ENCODE data around the gene NCAPG.

The NCAPG gene

DNA sequence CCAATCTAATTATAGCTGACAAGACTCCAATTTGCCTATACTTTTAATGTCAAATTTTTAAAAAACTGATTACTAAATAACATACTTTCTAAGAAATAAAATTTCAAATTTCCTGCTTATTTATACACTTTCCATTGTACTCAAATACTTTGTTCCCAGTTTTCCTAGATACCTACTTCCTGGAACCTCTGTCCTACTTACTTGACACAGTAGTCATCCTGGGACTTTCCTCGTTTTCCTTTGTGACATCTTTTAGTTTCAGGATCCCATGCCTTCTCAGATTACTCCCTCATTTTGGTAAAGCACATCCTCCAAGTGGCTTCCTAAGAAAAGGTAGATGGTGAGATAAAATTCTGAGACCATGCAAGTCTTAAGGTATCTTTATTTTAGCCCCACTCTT is 16.0 kb upstream of the NCAPG start:
- no peak overlapping the region for H3K4me3 ChIP-seq (ENCODE audit: low read length)
- DNase-seq (ENCODE audit: low read depth) = no peak
- no peak for TF ChIP-seq CTCF (conservative IDR thresholded peaks at IDR 0.05; ENCODE audit: low read length)

GRCh38 chr4:17797808-17798207 is 13.0 kb upstream of the NCAPG start:
- no peak overlapping the region for H3K4me3 ChIP-seq (ENCODE audit: low read length)
- no peak for TF ChIP-seq CTCF (conservative IDR thresholded peaks at IDR 0.05; ENCODE audit: low read length)

DNA sequence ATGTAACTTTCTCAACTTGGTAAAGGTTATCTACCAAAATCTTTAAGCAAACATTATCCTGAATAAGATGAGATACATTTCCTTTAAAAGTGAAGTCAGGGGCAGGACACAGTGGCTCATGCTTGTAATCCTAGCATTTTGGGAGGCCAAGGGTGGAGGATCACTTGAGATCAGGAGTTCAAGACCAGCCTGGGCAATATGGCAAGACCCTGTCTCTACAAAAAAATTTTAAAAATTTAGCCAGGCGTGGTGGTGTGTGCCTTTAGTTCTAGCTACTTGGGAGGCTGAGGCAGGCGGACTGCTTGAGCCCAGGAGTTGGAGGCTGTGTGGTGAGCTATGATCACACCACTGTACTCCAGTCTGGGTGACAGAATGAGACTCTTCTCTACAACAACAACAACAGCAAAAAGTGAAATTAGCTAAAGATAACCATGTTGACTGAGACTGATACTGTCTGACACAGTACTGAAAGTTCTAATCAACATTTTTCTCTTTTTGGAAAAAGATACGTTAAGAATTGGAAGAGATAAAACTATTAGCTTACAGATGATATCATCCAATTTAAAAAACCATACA is 5.1 kb upstream of the NCAPG start:
- H3K4me3 ChIP-seq (ENCODE audit: low read length) = no peak overlapping the region
- no peak for DNase-seq (ENCODE audit: low read depth)
- TF ChIP-seq CTCF (conservative IDR thresholded peaks at IDR 0.05; ENCODE audit: low read length) = no peak

More at GRCh38 chr4:17797808-17798207, 13.0 kb upstream of the NCAPG start:
- DNase-seq (ENCODE audit: low read depth) = no peak

- no peak for TF ChIP-seq CTCF (conservative IDR thresholded peaks at IDR 0.05; ENCODE audit: low read length)
- DNase-seq (ENCODE audit: low read depth) = peak; percentile 29
- peak overlapping the region; percentile 52 for H3K4me3 ChIP-seq (ENCODE audit: low read length)
Observed at GRCh38 chr4:17807446-17807845, 3.3 kb upstream of the NCAPG start.

DNA sequence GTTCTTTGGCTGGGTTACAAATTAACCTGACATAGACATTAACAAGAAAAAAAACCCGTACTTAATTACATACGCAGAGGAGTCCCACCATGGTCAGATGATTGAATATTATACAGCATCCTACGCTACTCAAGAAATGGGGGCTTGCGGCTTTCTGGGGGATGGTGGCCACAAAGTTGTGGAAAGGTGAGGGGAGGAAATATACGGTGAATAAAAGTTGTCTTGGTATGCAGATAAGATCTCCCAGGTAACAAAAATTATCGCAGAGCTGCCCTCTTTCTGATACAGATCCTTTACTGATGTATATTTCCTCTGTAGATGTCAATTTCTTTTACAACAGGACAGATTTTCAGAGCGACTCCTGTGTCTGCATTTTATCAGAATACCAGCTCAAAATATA is 1.1 kb upstream of the NCAPG start:
- no peak for DNase-seq (ENCODE audit: low read depth)
- H3K4me3 ChIP-seq (ENCODE audit: low read length) = peak overlapping the region; percentile 88
- TF ChIP-seq CTCF (conservative IDR thresholded peaks at IDR 0.05; ENCODE audit: low read length) = no peak

DNA sequence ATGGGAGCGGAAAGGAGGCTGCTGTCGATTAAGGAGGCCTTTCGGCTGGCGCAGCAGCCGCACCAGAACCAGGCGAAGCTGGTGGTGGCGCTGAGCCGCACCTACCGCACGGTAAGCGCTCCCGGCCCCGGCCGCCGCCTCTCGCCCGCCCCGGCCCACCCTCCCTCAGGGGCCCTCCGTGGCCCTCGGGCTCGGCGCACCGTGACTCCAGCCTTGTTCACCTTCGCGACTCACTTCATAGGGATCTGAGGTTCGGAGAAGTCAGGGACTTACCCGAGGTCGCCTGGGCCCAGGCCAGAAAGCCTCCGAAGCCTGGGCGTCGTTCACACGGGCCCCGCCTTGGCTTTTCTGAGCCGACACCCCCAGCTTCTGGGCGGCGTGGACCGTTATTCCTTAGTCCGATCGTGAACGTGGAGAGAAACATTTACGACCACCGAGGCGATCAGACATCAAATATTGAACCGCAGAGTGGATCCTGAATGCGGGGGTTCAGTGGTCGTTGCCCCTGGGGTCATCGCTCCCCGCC is 362 bp downstream of the NCAPG start:
- DNase-seq (ENCODE audit: low read depth) = peak; percentile 13
- no peak for TF ChIP-seq CTCF (conservative IDR thresholded peaks at IDR 0.05; ENCODE audit: low read length)
- peak overlapping the region; percentile 79 for H3K4me3 ChIP-seq (ENCODE audit: low read length)

DNA sequence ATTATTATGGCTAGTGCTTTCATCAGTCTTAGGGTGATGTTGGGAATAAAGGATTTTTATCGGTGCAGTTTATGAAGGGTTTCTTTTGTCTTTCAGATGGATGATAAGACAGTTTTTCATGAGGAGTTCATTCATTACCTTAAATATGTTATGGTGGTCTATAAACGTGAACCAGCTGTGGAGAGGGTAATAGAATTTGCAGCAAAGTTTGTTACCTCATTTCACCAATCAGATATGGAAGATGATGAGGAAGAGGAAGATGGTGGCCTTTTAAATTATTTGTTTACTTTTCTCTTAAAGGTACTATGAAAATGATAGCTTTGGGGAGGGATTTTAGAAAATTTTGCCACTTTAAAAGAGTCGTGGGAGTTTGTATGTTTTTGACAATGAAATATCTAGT is 1.3 kb downstream of the NCAPG start:
- TF ChIP-seq CTCF (conservative IDR thresholded peaks at IDR 0.05; ENCODE audit: low read length) = no peak
- H3K4me3 ChIP-seq (ENCODE audit: low read length) = peak overlapping the region; percentile 79
- no peak for DNase-seq (ENCODE audit: low read depth)

Measured in AG10803 (cell line).